HG03521 (cell line): ENCODE data around the gene PCSK2.

Source experiments
- ATAC-seq: cut with Tn5 transposase; IDR thresholded peaks from one replicate; pipeline ENCODE4 v1.9.1; 2021; ENCODE audit warnings: mild to moderate bottlenecking, moderate library complexity; ENCODE audit not compliant: unreplicated experiment

The PCSK2 gene

DNA sequence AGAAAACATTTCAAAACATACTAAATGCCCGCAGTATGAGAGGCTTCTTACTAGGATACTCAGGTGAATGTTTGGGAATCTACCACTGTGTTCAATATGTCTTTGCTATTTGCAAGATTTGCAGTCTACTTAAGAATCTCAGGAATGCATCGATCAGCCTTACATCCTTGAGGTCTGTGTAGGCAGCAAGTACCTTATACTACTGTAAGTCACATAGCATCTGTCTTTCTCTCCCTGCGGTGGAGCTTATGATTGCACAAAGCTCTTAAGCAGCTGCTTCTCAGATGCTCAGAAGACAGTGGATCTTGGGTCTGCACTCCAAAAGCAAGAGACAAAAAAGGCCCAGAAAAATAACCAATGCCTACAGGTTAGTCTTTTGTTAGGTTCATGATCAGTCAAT is 21.4 kb downstream of the PCSK2 start:
- no peak for ATAC-seq

DNA sequence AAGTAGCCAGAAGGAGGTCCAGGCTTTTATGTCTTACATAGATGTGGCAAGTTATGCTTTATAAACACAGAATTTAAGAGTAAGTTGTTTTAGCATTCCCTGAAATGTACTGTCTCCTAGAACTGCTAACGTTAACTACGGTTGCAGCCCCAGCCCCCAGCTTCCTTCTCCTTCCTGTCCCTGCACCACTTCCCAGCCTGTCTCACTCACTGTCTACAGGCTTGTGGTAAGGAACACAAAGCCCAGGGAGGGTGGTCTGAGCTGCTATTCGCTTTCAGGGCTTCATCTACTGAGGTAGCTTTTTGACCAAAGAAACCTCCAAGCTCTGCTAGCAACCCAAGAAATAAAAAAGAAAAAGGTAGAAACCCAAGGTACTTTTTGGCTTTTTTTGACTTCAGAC is 35.9 kb downstream of the PCSK2 start:
- no peak for ATAC-seq

DNA sequence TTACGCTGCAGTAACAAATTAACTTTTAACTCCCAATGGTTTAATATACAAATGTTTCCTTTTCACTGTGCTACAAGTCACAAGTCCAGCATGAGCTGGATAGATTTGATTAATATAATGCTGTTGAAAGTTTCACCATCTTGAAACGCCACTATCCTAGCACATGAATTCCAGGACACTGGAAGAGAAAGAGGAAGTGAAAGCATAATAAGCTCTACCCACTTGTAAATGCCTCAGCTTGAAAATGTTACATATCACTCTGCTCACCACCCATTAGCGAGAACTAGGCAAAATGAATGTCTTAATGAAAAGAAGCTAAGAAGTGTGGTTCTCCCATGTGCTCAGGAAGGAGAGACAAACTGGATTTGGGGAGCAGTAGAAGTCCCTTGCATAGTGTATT is 46.9 kb downstream of the PCSK2 start:
- no peak for ATAC-seq

DNA sequence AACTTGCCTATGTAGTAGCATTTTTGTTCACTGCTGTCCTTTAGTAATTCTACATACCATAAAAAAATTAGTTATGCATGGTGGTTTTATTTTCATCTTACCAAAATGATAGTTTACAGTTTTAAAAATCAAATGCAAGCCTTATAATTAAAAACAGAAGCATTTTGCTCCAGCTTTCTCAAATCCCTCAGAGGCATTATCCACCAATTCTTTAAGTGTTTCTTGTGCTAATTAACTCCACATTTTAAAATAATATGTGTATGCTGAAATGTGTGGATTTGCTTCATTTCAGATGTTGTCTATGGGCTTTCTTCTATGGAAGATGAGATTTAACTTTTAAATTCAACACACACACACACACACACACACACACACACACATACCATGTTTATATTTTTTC is 49.3 kb downstream of the PCSK2 start:
- ATAC-seq = no peak

DNA sequence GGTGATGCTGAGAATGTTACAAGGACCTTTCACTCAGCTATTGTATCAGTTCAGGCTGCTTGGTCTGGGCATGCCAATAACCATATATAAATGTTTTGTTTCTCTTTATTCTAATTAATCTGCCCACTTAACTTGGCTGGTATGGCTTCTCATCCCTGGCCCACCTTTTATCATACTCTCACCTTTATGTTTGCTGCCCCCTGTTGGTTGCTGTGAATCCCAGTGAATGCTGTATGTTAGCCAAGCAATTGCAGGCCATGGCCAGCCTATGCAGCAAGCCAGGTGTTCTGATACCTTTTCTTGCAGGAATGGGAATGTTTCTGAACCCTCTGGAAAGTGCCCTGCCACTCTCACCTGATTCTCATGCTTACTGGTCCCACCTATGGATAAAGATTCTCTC is 54.6 kb downstream of the PCSK2 start:
- no peak for ATAC-seq

DNA sequence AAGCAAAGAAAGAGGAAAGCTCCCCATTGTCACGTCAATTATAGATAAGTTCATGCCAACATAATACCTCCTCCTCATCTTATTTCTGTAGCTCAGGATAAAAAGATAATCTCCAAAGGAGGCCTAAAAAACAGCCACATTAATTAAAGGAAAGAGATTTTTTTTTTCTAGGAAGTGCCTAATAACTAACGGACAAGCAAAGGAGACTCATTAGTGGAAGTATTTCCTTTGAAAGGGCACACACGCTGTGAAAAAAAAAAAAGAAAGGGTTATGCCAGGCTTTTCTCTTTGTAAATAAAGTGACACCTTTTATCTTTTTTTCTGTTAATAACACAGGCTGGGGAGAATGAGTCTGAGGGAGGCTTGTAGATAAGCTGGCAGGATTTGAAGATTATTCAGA is 55.7 kb downstream of the PCSK2 start:
- ATAC-seq = no peak

DNA sequence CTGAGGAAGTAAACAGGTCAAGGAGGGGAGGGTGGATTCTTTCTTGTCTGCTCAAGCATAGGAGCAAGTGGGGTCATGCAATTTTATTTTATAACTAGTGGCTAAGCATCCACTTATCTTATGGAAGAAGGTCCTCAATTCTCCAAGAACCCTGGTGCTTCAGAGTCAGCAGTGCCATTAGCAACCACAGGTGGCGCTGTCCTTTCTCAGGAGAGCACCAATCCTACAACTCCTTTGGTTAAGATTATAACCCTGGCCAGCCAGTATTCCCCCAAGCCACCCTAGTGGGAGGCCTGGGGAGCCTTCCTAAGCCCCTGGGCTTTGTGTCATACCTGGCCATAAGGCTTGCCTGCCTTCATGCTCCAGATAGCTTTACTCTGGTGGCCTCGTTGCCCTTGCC is 60.7 kb downstream of the PCSK2 start:
- ATAC-seq = no peak

DNA sequence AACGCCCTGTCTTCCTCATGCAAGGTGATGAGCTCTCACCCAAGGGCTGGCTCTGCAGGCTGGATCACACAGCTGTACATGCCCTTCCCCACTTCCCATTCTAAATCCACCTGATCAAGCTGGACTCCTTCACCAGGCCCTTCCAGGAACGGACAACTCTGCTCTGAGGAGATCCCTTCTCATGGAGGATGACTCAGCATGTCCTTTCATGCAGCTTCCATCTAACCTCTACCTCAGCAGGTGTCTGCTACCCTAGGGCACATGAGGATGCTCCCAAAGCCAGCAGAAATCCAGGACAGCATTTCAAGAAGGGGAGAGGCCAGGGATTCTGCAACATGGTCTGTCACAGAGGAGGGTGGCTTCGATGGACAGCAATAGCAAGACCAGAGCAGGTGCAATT is 61.2 kb downstream of the PCSK2 start:
- no peak for ATAC-seq

DNA sequence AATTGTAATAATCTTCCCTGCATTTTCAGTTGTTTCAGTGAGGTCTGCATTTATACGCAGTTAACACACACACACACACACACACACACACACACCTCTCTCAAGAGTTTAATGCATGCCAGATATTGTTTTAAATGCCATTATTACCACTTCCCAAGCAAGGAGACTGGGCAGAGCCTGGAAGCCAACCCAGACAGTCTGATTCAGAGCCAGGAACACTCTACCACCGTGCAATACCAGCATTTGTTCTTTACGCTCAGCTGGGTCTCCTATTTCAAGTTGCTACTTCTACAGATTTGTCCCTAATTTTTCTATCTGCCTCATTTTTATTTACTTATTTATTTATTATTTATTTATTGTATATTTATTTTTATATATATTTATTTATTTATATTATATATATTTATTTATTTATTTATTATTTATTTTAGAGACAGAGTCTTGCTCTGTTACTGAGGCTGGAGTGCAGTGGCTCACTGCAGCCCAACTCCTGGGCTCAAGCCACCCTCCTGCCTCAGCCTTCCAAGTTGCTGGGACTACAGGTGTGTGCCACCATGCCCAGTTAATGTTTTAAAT is 68.4 kb downstream of the PCSK2 start:
- ATAC-seq = no peak

DNA sequence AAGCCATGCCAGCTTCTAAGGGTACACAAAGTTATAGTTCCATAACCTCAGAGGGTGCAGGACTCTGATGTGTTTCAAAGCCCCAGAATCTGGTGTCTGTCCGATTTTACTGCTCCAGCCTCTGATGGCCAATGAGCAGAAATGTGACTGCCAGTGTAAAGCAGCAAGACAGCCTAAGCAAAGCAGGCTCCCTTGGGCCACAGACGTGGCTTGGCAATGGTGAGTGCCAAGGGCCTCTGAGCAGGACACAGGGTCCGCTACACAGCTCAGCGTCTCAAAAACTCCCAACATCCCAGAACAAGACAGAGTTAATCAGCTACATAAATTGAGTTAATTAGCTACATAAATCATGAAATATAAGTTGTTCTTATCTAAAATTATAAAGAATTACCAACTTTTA is 69.2 kb downstream of the PCSK2 start:
- no peak for ATAC-seq

DNA sequence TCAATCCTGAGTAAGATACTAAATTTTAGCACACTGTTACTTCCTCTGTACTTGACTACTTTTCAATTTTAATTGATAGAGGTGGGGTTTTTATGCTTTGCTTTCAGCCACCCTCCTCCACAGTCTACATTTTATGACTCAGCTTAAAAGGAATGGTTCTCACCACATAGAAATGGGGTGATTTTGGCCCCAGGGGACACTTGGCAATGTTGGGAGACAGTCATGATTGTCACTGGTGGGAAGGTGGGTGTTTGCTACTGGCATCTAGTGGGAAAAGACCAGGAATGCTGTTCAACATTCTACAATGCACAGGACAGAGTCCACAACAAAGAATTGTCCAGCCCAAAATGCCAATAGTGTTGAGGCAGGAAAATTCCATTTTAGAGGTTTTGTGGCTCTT is 71.3 kb downstream of the PCSK2 start:
- no peak for ATAC-seq

DNA sequence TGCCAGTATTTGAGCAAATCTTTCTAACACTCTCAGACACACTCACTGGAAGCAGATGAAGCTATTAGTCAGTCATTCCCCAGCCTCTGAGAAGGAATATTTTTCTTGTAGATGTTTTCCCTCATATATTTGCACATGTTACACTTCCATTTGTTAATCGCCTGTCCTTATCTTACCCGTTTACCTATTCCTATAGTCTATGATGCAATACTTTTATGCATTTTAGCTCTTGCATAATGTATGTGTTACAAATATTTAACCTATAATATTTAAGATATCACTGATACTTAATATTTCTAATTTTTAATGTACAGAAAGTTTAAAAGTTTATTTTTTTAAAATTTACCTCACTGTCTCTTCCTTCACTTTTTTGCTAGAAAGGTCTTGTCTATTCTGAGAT is 71.9 kb downstream of the PCSK2 start:
- no peak for ATAC-seq

DNA sequence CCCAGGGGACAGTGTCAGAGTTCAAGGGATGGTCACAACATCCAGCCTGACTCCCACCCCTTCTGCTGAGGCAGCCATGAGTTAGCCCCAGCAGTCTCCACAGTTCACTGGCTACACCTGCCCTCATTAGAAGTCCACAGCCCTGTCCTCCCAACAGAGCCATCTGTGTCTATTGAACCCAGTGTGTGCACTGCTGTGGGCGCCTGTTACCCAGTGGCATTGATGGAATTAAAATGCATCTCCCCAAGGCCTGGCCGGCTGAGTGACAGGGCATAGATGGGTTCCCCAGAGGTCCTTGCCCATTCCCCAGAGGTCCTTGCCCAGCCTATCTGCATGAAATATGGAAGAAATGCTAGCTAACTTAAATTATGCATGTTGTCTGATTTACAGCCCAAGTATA is 73.3 kb downstream of the PCSK2 start:
- no peak for ATAC-seq

DNA sequence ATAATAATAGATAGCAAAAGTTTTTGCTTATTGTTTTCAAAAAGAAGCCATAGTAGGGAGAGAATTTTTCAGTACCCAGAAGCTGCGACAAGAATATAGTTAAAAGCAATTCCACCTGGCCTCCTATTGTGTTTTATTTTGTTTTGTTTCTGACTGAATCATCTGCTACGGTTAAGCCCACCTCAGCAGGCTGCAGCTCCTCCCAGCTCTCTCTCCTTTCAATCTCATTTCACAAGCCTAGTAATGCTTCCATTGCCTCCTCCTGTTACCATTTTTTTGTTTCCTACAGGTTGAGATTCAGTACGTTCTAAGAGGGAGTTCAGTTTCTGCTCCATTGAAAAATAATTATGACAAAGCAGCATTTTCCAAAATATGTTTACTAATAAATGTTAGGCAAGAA is 77.9 kb downstream of the PCSK2 start:
- no peak for ATAC-seq

DNA sequence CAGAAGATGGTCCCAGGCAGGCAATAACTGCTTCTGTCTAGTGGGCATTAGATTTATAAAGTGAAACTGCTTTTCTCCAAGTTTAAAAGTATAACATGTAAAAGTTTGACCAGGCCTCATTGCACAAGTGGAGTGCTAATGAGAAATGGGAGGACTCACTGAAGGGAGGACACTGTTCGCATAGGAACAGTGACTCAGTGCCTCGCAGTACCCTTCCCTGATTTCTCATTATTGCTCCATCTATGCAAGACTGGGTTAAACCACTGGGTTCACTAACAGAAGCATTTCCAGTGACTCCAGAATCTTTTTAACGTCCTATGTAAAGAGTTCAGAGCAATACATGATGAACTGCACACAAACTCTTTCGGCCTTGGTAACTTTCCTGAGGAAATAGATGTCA is 79.6 kb downstream of the PCSK2 start:
- ATAC-seq = no peak

DNA sequence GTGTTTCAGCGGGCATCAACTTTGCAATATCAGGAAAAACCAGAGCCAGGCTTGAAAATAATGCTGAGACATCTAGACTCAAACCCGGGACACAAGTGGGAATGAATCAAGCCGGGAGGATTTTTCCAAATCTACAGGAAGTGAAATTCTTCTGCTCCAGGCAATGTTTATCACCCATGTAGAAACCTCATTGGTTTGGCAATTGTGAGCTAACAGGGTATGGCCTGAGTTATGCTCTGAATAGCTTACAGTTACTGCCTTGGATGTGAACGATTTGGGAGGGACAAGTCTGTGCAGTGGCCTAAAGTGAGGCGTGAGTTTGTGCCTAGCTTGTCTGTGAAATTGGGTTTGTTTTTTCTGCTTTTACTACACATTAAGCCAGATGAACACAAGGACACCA is 87.4 kb downstream of the PCSK2 start:
- ATAC-seq = no peak

DNA sequence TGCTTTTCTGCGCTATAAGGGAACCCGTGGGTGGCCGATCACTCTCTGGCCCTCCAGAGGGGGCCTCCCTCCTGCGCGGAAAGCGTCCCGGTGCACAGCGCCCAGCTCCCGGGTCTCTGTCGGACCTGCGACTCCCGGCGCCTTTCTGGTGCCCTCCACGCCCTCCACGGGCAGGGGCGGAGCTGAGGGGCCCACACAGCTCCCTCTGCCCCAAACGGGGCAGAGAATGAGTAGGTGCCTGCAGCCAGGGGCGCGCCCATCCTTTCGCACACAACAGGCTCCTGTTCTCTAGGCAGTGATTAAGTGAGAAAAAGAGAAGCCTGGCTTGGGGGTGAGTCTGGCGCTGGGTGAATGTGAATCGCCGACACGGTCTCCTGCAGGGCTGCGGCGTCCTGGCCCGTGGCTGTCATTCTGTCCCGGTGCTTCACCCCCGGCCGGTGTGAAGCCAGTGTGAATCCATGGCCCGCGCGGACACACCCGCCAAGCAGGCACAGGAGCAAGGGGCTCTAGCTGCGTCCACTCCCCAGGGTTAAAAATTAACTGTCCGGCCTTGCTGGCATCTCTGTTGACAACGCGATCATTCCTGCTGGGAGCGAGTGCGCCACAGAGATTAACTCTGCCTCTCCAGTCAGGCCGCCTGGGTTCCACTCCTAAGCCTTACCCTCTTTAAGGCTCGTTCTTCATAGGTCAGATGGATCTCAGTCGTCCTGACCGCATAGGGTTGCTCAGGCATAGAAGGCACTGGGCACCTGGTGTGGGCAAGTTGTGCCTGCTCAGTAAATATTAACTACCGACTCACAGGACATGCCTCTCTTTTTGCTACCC is 88.8 kb downstream of the PCSK2 start:
- no peak for ATAC-seq

DNA sequence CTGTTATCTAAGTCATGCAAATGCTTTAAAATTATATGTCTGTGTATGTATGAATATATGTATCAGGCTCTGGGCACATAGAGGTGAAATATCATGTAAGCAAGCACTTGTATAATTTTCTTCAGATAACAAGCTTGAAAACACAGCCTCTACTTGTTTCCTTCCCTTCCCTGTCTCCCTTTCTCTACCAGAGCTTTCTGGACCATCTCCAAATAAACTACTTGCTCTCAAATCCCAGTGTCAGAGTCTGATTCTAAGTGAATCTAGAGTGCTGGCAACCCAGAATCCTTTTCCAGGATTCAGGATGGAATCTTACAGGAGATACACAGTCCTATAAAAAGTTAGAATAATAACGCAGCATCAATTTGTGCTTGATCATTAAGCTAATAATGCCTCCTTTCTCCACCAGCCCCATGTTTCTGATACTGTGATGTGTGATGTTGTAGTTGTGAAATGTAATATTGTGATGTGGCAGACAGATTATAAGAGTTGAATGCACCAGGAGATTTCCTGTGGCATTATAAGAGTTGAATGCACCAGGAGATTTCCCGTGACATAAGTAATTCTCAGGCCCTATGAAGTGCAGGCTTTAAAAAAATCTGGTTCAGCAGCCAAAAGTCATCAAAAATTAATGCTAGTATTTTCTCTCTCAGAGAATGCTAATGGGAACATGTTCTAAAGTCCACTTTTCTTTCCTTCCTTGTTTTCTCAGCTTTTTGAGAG is 89.6 kb downstream of the PCSK2 start:
- ATAC-seq = no peak

DNA sequence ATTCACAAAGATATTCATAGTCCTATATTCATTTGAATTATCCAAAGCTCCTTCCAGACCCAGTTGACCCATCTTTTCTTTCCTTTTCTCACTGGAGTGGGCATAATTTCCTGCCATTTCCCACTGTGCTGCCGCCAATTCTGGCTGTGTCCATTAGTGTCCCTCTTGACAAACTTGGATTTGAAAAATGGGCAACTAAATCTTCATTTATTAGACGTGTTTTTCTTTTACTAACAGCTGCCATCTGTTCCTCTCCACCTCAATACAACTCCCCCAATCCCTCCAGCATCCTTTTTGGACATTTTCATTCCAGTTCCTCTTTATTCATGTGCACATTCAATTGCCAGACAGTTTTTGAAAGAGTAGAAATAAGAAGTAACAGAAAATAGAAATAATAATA is 90.5 kb downstream of the PCSK2 start:
- no peak for ATAC-seq

DNA sequence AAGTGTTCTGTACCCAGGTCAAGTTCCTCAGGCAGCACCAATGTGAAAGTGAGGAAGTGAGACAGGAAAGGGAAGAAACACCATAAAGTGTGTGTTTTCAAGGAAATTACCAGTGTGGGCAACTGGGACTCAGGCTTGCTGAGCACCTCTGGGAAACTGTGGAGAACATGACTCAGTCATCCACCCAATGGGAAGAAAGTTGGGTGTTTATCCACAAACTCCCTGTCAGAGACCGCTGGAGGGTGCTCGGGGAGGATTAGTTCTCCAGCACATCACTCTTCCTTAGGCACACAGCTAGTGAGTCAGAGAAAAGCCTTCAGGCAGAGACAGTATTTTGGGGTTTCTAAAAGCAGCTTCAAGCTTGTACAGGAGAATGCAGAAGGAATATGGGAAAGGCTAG is 93.6 kb downstream of the PCSK2 start:
- ATAC-seq = no peak

DNA sequence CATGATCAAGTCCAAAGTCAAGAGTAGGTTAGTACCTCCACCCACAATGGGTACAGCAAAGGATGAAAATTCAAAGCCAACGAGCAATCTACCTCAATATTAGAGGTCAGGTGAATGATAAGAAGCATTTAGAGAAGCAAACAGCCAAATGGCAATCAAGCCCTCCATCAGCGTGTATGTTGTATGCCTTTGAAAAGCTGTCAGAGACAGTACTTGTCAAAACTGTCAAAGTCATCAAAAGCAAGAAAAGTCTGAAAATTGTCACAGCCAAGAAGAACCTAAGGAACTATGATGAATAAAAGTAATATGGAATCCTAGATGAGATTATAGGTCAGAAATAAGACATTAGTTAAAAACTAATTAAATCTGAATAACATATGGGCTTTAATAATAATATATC is 99.3 kb downstream of the PCSK2 start:
- ATAC-seq = no peak
